Heart left ventricle (tissue), 13 donors: ENCODE measurements around the gene TCF7.

Experiments
- POLR2A ChIP-seq, 2 donors: fragments of 450-650 bp; IDR thresholded peaks; one replicate each; pipeline ENCODE4 v1.6.1; 2017; ENCODE audit warnings: antibody characterized with exemption in 2 of 2, mild to moderate bottlenecking in 2 of 2, moderate library complexity in 2 of 2
- TF ChIP-seq, protein P1 (sequence below), 12 donors: fragments of 200-600 bp; sonication (generic) in 4 of 12; IDR thresholded peaks; one replicate each; pipeline versions ENCODE4 v1.5.0 to v1.8.0; 2018 to 2022; ENCODE audit warnings: antibody characterized with exemption in 12 of 12, mild to moderate bottlenecking in 5 of 12
- donor health status: ischemic (EF 13 %, LVEDD 7.1; RV severe dilation, severe dysfunction).
- donor health status: DM: no; HTN: yes; CAD: no.
- donor health status: DM: no; HTN: no; CAD: no.
- donor health status: ischemic (EF 25% LVEDD 6.9; RV normal size, moderate dysfunction).
- donor health status: ischemic (EF 25% LVEDD 5.7; RV mildly dilated, moderate dysfunction).
- donor health status: ischemic (EF 35%, LVEDD 5.7; RV mildly dilated, moderate dysfunction).
- donor health status: nonischemic (EF 11% LVEDD 7.7; RV severe dilation, severe dysfunction).
- donor health status: DM: yes; HTN: yes; CAD: no.
- donor health status: PGD.
- donor health status: ischemic (EF 29% LVEDD 5.4; RV normal size, mild dysfunction).
- donor health status: nonischemic (EF 23%, LVEDD 6.1; RV moderate dilation, normal function).

GRCh38 chr5:134176511-134177368, 62.3 kb downstream of the TCF7 start, which contains the start of gene SKP1:
- TF ChIP-seq, protein P1, sequence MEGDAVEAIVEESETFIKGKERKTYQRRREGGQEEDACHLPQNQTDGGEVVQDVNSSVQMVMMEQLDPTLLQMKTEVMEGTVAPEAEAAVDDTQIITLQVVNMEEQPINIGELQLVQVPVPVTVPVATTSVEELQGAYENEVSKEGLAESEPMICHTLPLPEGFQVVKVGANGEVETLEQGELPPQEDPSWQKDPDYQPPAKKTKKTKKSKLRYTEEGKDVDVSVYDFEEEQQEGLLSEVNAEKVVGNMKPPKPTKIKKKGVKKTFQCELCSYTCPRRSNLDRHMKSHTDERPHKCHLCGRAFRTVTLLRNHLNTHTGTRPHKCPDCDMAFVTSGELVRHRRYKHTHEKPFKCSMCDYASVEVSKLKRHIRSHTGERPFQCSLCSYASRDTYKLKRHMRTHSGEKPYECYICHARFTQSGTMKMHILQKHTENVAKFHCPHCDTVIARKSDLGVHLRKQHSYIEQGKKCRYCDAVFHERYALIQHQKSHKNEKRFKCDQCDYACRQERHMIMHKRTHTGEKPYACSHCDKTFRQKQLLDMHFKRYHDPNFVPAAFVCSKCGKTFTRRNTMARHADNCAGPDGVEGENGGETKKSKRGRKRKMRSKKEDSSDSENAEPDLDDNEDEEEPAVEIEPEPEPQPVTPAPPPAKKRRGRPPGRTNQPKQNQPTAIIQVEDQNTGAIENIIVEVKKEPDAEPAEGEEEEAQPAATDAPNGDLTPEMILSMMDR (IDR thresholded peaks at IDR 0.05): peak in 1 of 12 donors; percentile 14
- TF ChIP-seq POLR2A (IDR thresholded peaks at IDR 0.05): peak; percentile 51 to 95
